CD4-positive, alpha-beta T cell (primary cell): ENCODE results near the gene KRTAP2-3. TPM values are rescaled to one million over a fixed set of nuclear protein-coding genes. Genes with fewer than 3 reads are reported as not detected.
"Not testable (repeated sequence)": the region's sequence is repeated elsewhere in the genome, so short reads cannot be mapped to it uniquely, and the experiment has no call there.

Source experiments
- ATAC-seq: fragments of 200-7000 bp; cut with Tn5 transposase; one replicate; pipeline ENCODE4 v1.10.0; 2022; ENCODE audit warnings: mild to moderate bottlenecking; ENCODE audit not compliant: poor library complexity
- CTCF ChIA-PET: fragments of 350-600 bp; sonication (Branson Sonifier 250); formaldehyde crosslinking; loops from one replicate; lab custom pipeline; 2021; ENCODE audit warnings: antibody characterized with exemption, inconsistent platforms; lab: Charles Lee
- POLR2A ChIA-PET: fragments of 350-600 bp; sonication (Branson Sonifier 250); formaldehyde crosslinking; loops from one replicate; lab custom pipeline; 2021; ENCODE audit warnings: antibody characterized with exemption, inconsistent platforms; lab: Charles Lee
- DNase-seq, 14 experiments: peaks; one replicate each; pipeline ENCODE4 v3.0.0-alpha.2; 2013 to 2020; ENCODE audit warnings: mixed read lengths in 2 of 14
- H3K27ac ChIP-seq, 2 donors: one replicate each; pipeline versions ENCODE4 v1.5.1 to v1.7.0; 2013; ENCODE audit warnings: low read length in 2 of 2, low read depth in 1 of 2, mild to moderate bottlenecking in 1 of 2
- H3K27me3 ChIP-seq, 2 experiments: 1 replicate in 1 of 2; 2 replicates in 1 of 2; pipeline versions ENCODE4 v1.6.1 to v1.7.0; 2013; ENCODE audit warnings: low read length in 2 of 2, control low read depth in 1 of 2, mild to moderate bottlenecking in 1 of 2, moderate library complexity in 1 of 2; ENCODE audit not compliant: insufficient read depth in 2 of 2, control insufficient read depth in 1 of 2
- H3K36me3 ChIP-seq: one replicate; pipeline ENCODE4 v1.6.1; 2013; ENCODE audit warnings: low read length, control low read depth; ENCODE audit not compliant: insufficient read depth
- H3K4me1 ChIP-seq: one replicate; pipeline ENCODE4 v1.6.1; 2013; ENCODE audit warnings: low read length, control low read depth; ENCODE audit not compliant: insufficient read depth
- H3K4me3 ChIP-seq: one replicate; pipeline ENCODE4 v1.5.1; 2013; ENCODE audit warnings: mild to moderate bottlenecking, low read length, moderate library complexity
- H3K9me3 ChIP-seq, 2 experiments: 1 replicate in 1 of 2; 2 replicates in 1 of 2; pipeline versions ENCODE4 v1.6.1 to v1.7.0; 2013; ENCODE audit warnings: low read length in 2 of 2, mild to moderate bottlenecking in 2 of 2, control low read depth in 1 of 2, moderate library complexity in 1 of 2; ENCODE audit not compliant: control insufficient read depth in 1 of 2, insufficient read depth in 1 of 2
- H3K27ac Mint-ChIP-seq: one replicate; pipeline ENCODE4 v1.8.0; 2020; ENCODE audit warnings: mixed read lengths
- H3K27me3 Mint-ChIP-seq: one replicate; pipeline ENCODE4 v1.8.0; 2021; ENCODE audit warnings: mixed read lengths
- H3K36me3 Mint-ChIP-seq: one replicate; pipeline ENCODE4 v1.8.0; 2021; ENCODE audit warnings: low read depth, mixed read lengths
- H3K4me1 Mint-ChIP-seq: one replicate; pipeline ENCODE4 v1.8.0; 2021; ENCODE audit warnings: low read depth, mixed read lengths
- H3K4me3 Mint-ChIP-seq: one replicate; pipeline ENCODE4 v1.8.0; 2020; ENCODE audit warnings: mild to moderate bottlenecking, mixed read lengths
- H3K9me3 Mint-ChIP-seq: one replicate; pipeline ENCODE4 v1.8.0; 2020; ENCODE audit warnings: mixed read lengths
- intact Hi-C, 2 experiments: fragments of 100-400 bp; cut with DNase I in 1 of 2; cut with micrococcal nuclease in 1 of 2; formaldehyde crosslinking; loops; one replicate each; pipeline versions ENCODE4 v1.15.1 to v1.9.0; 2023 to 2025; cut with DNase I, micrococcal nuclease
- total RNA-seq, 174 experiments: library from RNA in 2 of 174; stranded (reverse) in 2 of 174; gene quantifications; one replicate each; pipeline ENCODE4 v1.2.3 and lab custom pipeline; 2021 to 2026
- TF ChIP-seq, protein P1 (sequence below): fragments of 200-600 bp; IDR thresholded peaks from one replicate; pipeline ENCODE4 v1.8.0; 2022; ENCODE audit warnings: antibody characterized with exemption, mild to moderate bottlenecking

KRTAP2-3 gene
- total RNA-seq, 2 experiments from 2014 or later: not detected

DNA sequence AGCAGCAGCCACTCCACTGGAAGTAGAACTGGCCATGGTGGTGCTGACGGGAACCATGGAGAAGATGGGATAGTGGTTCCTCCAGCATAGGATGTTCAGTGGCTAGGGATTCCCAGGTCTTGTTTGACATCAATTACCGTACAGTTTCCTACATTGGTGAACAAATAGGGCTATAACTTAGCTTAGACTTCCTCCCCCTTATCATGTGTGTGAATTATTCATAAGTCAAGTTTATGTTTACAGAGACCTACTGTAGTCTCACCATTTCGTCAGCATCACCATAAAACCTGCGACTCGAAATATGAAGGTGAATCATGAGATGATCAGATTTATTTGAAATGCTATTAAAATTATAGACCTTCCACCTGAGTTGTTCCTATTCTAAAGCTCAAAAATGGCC, 1.2 kb downstream of the KRTAP2-3 start:
- peaks cover 7% of the 10 kb centered on the region for H3K9me3 Mint-ChIP-seq
- ATAC-seq: no peak
- H3K4me1 Mint-ChIP-seq: no peaks in the 10 kb centered on the region
- no peak overlapping the region for H3K4me3 Mint-ChIP-seq
- H3K36me3 ChIP-seq: no peaks in the 10 kb centered on the region
- peaks cover 72% of the 10 kb centered on the region for H3K27me3 Mint-ChIP-seq
- H3K36me3 Mint-ChIP-seq: no peaks in the 10 kb centered on the region
- no peak overlapping the region for H3K27ac ChIP-seq
- no peak overlapping the region for H3K27ac Mint-ChIP-seq
- TF ChIP-seq, protein P1, sequence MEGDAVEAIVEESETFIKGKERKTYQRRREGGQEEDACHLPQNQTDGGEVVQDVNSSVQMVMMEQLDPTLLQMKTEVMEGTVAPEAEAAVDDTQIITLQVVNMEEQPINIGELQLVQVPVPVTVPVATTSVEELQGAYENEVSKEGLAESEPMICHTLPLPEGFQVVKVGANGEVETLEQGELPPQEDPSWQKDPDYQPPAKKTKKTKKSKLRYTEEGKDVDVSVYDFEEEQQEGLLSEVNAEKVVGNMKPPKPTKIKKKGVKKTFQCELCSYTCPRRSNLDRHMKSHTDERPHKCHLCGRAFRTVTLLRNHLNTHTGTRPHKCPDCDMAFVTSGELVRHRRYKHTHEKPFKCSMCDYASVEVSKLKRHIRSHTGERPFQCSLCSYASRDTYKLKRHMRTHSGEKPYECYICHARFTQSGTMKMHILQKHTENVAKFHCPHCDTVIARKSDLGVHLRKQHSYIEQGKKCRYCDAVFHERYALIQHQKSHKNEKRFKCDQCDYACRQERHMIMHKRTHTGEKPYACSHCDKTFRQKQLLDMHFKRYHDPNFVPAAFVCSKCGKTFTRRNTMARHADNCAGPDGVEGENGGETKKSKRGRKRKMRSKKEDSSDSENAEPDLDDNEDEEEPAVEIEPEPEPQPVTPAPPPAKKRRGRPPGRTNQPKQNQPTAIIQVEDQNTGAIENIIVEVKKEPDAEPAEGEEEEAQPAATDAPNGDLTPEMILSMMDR: no peak
- ChIA-PET POLR2A (no interaction called here), CTCF (no interaction called here)
- no peak for DNase-seq
- H3K27me3 ChIP-seq: peaks cover 0 to 10% of the 10 kb centered on the region in 2 experiments
- H3K4me3 ChIP-seq: no peak overlapping the region
- no peaks in the 10 kb centered on the region for H3K9me3 ChIP-seq
- intact Hi-C loops: no loop called here
- H3K4me1 ChIP-seq: no peaks in the 10 kb centered on the region

DNA sequence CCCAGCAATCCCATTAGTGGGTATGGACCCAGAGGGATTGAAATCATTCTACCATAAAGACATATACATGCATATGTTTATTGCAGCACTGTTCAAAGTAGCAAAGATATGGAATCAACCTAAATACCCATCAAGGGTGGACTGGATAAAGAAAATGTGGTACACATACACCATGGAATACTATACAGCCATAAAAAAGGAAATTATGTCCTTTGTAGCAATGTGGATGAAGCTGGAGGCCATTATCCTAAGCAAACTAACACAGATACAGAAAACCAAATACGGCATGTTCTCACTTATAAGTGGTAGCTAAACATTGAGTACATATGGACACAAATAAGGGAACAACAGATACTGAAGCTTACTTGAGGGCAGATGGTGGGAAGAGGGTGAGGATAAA, 2.4 kb downstream of the KRTAP2-3 start:
- Histone ChIP-seq H3K9me3 (no peaks in the 10 kb centered on the region), H3K36me3 (no peaks in the 10 kb centered on the region), H3K4me3 (no peak overlapping the region), H3K4me1 (no peaks in the 10 kb centered on the region), H3K27ac (no peak overlapping the region), H3K27me3 (peaks cover 0 to 10% of the 10 kb centered on the region in 2 experiments)
- POLR2A ChIA-PET: no interaction called here
- Mint-ChIP-seq H3K9me3 (peaks cover 7% of the 10 kb centered on the region), H3K4me1 (no peaks in the 10 kb centered on the region), H3K4me3 (no peak overlapping the region), H3K27ac (no peak overlapping the region), H3K27me3 (peaks cover 62% of the 10 kb centered on the region), H3K36me3 (no peaks in the 10 kb centered on the region)
- DNase-seq: no peak
- ATAC-seq: no peak
- intact Hi-C loops: no loop called here
- TF ChIP-seq, protein P1: no peak
- CTCF ChIA-PET: no interaction called here

DNA sequence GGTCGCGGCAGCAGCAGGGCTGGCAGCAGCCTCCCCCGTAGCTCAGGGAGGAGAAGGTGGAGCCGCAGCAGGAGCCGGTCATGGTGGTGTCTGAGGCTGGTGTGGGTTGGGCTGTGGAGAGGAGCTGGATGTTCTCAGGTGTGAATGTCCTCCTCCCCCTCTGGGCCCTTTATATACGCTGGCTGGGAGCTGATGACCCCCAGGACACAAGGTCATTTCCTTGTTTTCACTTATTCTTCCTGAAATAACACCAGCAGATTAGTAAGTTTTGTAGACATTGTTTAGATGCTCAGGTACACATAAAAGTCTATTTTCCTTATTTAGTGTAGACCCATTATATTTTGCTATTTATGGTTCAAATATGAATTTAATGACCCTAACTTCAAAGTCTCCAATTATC, 4.8 kb downstream of the KRTAP2-3 start, which contains the start of gene KRTAP2-2:
Gene KRTAP2-2 (minus strand): TSS at position 101 of the 400 bp plus-strand sequence. CDS start 19 bp downstream, at position 82.
- H3K27me3 ChIP-seq, DNase-seq, ATAC-seq, H3K9me3 Mint-ChIP-seq, H3K27ac Mint-ChIP-seq, POLR2A ChIA-PET, H3K27ac ChIP-seq, H3K4me3 ChIP-seq, H3K4me1 Mint-ChIP-seq, H3K36me3 ChIP-seq, H3K9me3 ChIP-seq, CTCF ChIA-PET, H3K4me3 Mint-ChIP-seq, H3K4me1 ChIP-seq, H3K36me3 Mint-ChIP-seq: not testable (repeated sequence)
- peaks cover 46% of the 10 kb centered on the region for H3K27me3 Mint-ChIP-seq
- intact Hi-C loops: loop anchor here in 1 of 2 experiments (1.0 kb wide), 1 partner anchor 40 kb away; no protein-coding TSS in a partner anchor

DNA sequence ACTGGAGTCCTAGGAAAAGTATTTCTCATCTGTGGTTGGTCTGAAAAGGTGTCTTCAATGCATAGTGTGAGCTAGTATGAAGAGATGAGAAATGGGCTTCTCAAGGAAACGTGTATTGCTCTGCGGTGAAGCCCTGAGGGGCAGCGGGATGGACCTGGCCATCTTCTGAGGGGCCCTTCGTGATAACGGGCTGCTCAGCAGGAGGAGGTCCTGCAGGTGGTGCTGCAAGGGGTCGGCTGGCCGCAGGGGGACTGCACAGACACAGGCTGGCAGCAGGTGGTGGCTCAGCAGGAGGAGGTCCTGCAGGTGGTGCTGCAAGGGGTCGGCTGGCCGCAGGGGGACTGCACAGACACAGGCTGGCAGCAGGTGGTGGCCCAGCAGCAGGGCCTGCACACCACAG, 5.4 kb downstream of the KRTAP2-3 start:
- H3K4me1 ChIP-seq, ATAC-seq, H3K27ac Mint-ChIP-seq, H3K9me3 ChIP-seq, H3K36me3 Mint-ChIP-seq, H3K4me1 Mint-ChIP-seq, H3K36me3 ChIP-seq, H3K27me3 ChIP-seq, H3K9me3 Mint-ChIP-seq, CTCF ChIA-PET, POLR2A ChIA-PET, DNase-seq, H3K4me3 Mint-ChIP-seq, H3K4me3 ChIP-seq, intact Hi-C loops, H3K27ac ChIP-seq: not testable (repeated sequence)
- H3K27me3 Mint-ChIP-seq: peaks cover 42% of the 10 kb centered on the region
